IMR-90 (cell line): ENCODE data around the gene NECAB2. TPM values are rescaled to one million over a fixed set of nuclear protein-coding genes. Genes with fewer than 3 reads are reported as not detected.

Experiments used
- ATAC-seq: fragments of 200-7000 bp; cut with Tn5 transposase; 2 replicates; pipeline ENCODE4 v1.9.1; 2020; ENCODE audit warnings: low read depth, mild to moderate bottlenecking, moderate library complexity
- BruUV-seq: library from RNA; stranded (reverse); fragments of 400-500 nt; replicated peaks from 2 replicates; lab custom pipeline; 2021; lab: Mats Ljungman, UMichigan
- CTCF ChIA-PET: fragments of 300-600 bp; formaldehyde crosslinking; extraction: SDS; loops from one replicate; lab custom pipeline; 2021; ENCODE audit warnings: antibody characterized with exemption; lab: Yijun Ruan, JAX
- POLR2A ChIA-PET: fragments of 300-600 bp; sonication (Branson Sonifier 250); formaldehyde crosslinking; loops from one replicate; lab custom pipeline; 2022; ENCODE audit warnings: antibody characterized with exemption; ENCODE audit not compliant: unreplicated experiment; lab: Charles Lee
- DNase-seq: peaks from one replicate; pipeline ENCODE4 v3.0.0; 2013
- H2AFZ ChIP-seq: replicated peaks from 2 replicates; pipeline ENCODE3; 2013; ENCODE audit warnings: low read length, mild to moderate bottlenecking; ENCODE audit not compliant: poor library complexity
- H2AK5ac ChIP-seq: 2 replicates; pipeline ENCODE4 v1.6.1; 2013; ENCODE audit warnings: low read depth, low read length, inconsistent platforms
- H2AK9ac ChIP-seq: replicated peaks from 2 replicates; pipeline ENCODE3; 2013; ENCODE audit warnings: mild to moderate bottlenecking, low read depth, low read length, moderate library complexity; ENCODE audit not compliant: poor library complexity
- H2BK120ac ChIP-seq: 2 replicates; pipeline ENCODE4 v1.6.1; 2013; ENCODE audit warnings: low read depth, low read length, inconsistent platforms
- H2BK15ac ChIP-seq: 3 replicates; pipeline ENCODE4 v1.6.1; 2013; ENCODE audit warnings: low read depth, low read length, inconsistent platforms
- H2BK20ac ChIP-seq: 2 replicates; pipeline ENCODE4 v1.6.1; 2013; ENCODE audit warnings: low read depth, mild to moderate bottlenecking, inconsistent platforms, low read length, moderate library complexity
- H2BK5ac ChIP-seq: 2 replicates; pipeline ENCODE4 v1.6.1; 2013; ENCODE audit warnings: mild to moderate bottlenecking, low read depth, low read length, inconsistent platforms; ENCODE audit not compliant: poor library complexity, severe bottlenecking
- H3K14ac ChIP-seq: replicated peaks from 2 replicates; pipeline ENCODE4 v1.6.1; 2013; ENCODE audit warnings: low read depth, low read length, inconsistent platforms
- H3K18ac ChIP-seq: 2 replicates; pipeline ENCODE4 v1.6.1; 2013; ENCODE audit warnings: low read depth, low read length, control low read depth
- H3K23ac ChIP-seq: 2 replicates; pipeline ENCODE4 v1.6.1; 2013; ENCODE audit warnings: low read depth, low read length, inconsistent platforms
- H3K27ac ChIP-seq: 2 replicates; pipeline ENCODE4 v1.5.1; 2013; ENCODE audit warnings: mild to moderate bottlenecking, control low read depth, low read length; ENCODE audit not compliant: insufficient read depth
- H3K27me3 ChIP-seq: 2 replicates; pipeline ENCODE4 v1.6.1; 2013; ENCODE audit warnings: low read length; ENCODE audit not compliant: control insufficient read depth, insufficient read depth
- H3K36me3 ChIP-seq: 2 replicates; pipeline ENCODE4 v1.6.1; 2013; ENCODE audit warnings: low read length, mixed read lengths; ENCODE audit not compliant: control insufficient read depth, insufficient read depth
- H3K4ac ChIP-seq: 2 replicates; pipeline ENCODE4 v1.6.1; 2013; ENCODE audit warnings: low read depth, low read length, inconsistent platforms
- H3K4me1 ChIP-seq: 2 replicates; pipeline ENCODE4 v1.6.1; 2013; ENCODE audit warnings: low read length, mixed read lengths; ENCODE audit not compliant: control insufficient read depth, insufficient read depth
- H3K4me2 ChIP-seq: 2 replicates; pipeline ENCODE4 v1.6.1; 2013; ENCODE audit warnings: low read depth, mild to moderate bottlenecking, control low read depth, low read length, moderate library complexity
- H3K4me3 ChIP-seq: 2 replicates; pipeline ENCODE4 v1.5.1; 2013; ENCODE audit warnings: low read depth, mild to moderate bottlenecking, control low read depth, low read length, moderate library complexity; ENCODE audit not compliant: insufficient read depth
- H3K56ac ChIP-seq: 2 replicates; pipeline ENCODE4 v1.6.1; 2013; ENCODE audit warnings: low read length, inconsistent platforms; ENCODE audit not compliant: insufficient read depth; ENCODE audit errors: extremely low read depth
- H3K79me1 ChIP-seq, 2 experiments: 2 replicates each; pipeline ENCODE4 v1.6.1; 2013; ENCODE audit warnings: low read length in 2 of 2, inconsistent platforms in 1 of 2, low read depth in 1 of 2
- H3K9ac ChIP-seq: 2 replicates; pipeline ENCODE4 v1.6.1; 2013; ENCODE audit warnings: low read depth, low read length, control low read depth
- H3K9me1 ChIP-seq: 2 replicates; pipeline ENCODE4 v1.6.1; 2013; ENCODE audit warnings: low read length, inconsistent platforms; ENCODE audit not compliant: insufficient read depth
- H3K9me3 ChIP-seq: 2 replicates; pipeline ENCODE4 v1.6.1; 2013; ENCODE audit warnings: low read length; ENCODE audit not compliant: control insufficient read depth, insufficient read depth
- H4K20me1 ChIP-seq: 2 replicates; pipeline ENCODE4 v1.6.1; 2013; ENCODE audit warnings: low read length, inconsistent platforms; ENCODE audit not compliant: insufficient read depth
- H4K5ac ChIP-seq: 2 replicates; pipeline ENCODE4 v1.6.1; 2013; ENCODE audit warnings: mild to moderate bottlenecking, low read depth, low read length, control low read depth
- H4K8ac ChIP-seq, 2 experiments: 2 replicates each; pipeline ENCODE4 v1.6.1; 2013; ENCODE audit warnings: low read depth in 2 of 2, low read length in 2 of 2, control low read depth in 1 of 2, inconsistent platforms in 1 of 2
- H4K91ac ChIP-seq: 2 replicates; pipeline ENCODE4 v1.6.1; 2013; ENCODE audit warnings: low read depth, low read length, inconsistent platforms; ENCODE audit not compliant: insufficient read depth
- FOS ChIP-seq: fragments of 150-350 bp; IDR thresholded peaks from 2 replicates; pipeline ENCODE4 v1.6.1; 2016; ENCODE audit warnings: low read depth, low read length
- POLR2A ChIP-seq: IDR thresholded peaks from 2 replicates; pipeline ENCODE4 v1.6.1; 2012; ENCODE audit warnings: mild to moderate bottlenecking, low read depth, low read length
- RCOR1 ChIP-seq: IDR thresholded peaks from 2 replicates; pipeline ENCODE4 v1.6.1; 2012; ENCODE audit warnings: mild to moderate bottlenecking, low read length, improper control_type of control experiment; ENCODE audit not compliant: insufficient replicate concordance
- WGBS, 2 experiments: methylation state at CpG; one replicate each; pipeline versions ENCODE4 v1.1.5 to v1.1.7; 2013; ENCODE audit warnings: missing lambda C conversion rate in 2 of 2; ENCODE audit not compliant: insufficient read length in 1 of 2; ENCODE audit errors: extremely low coverage in 2 of 2; 5-methylcytosine and 5-hydroxymethylcytosine counted together
- dilution Hi-C: fragments of 300-500 bp; cut with HindIII; formaldehyde crosslinking; loops from one replicate; pipeline ENCODE4 v1.14.3; 2018; ENCODE audit warnings: low sequenced_read_pairs; ENCODE audit not compliant: unreplicated experiment
- in situ Hi-C: fragments of 300-500 bp; cut with MboI; formaldehyde crosslinking; loops from 3 replicates; pipeline ENCODE4 v1.14.3; 2019; ENCODE audit warnings: low sequenced_read_pairs, inconsistent platforms, mixed read lengths
- intact Hi-C: fragments of 100-400 bp; cut with micrococcal nuclease; formaldehyde crosslinking; loops from 2 replicates; pipeline ENCODE4 v1.10.0; 2022
- polyA plus RNA-seq, 3 experiments: library from polyadenylated mRNA; depleted of rRNA; stranded (reverse); fragments of >200 nt; gene quantifications; 2 replicates each; pipeline ENCODE4 v1.2.3, GENCODE V29; 2012; ENCODE audit warnings: low replicate concordance in 1 of 3
- total RNA-seq: library from RNA; depleted of rRNA; stranded (reverse); fragments of >200 nt; gene quantifications from 2 replicates; pipeline ENCODE4 v1.2.3, GENCODE V29; 2012

Gene NECAB2
- total and polyA plus RNA-seq, 2 of the 4 experiments (the other 2 are of a cell fraction) = 0.27 TPM; not detected in 1

GRCh38 chr16:84024854-84025253 is 56.8 kb downstream of the NECAB2 start:
- peak overlapping the region; percentile 54; the same call in 1 of the 2 replicates for H2AK5ac ChIP-seq
- in situ Hi-C loops (no loop called here), intact Hi-C loops (loop anchor here (2.0 kb wide), 1 partner anchor 56 kb away; the partner anchor contains the start of gene NECAB2), dilution Hi-C loops (no loop called here)
- no peaks in the 10 kb centered on the region for H4K20me1 ChIP-seq
- no peak overlapping the region for H3K18ac ChIP-seq
- no peaks in the 10 kb centered on the region for H3K36me3 ChIP-seq
- 0 out of 2 replicates have a peak overlapping the region, but pooled peaks have one; percentile 55 for H3K14ac ChIP-seq
- CTCF ChIA-PET = no interaction called here
- H2BK20ac ChIP-seq = peak overlapping the region; percentile 74
- TF ChIP-seq FOS = peak; percentile 88
- peak; percentile 30 for TF ChIP-seq RCOR1
- TF ChIP-seq POLR2A = no peak
- no peaks in the 10 kb centered on the region for H3K79me1 ChIP-seq
- no peak overlapping the region for H3K23ac ChIP-seq
- 66% methylated on average over 3 of the region's 9 CpGs; no CpG with 5 or more reads in 1 of the 2 experiments for WGBS, 2 experiments
- H4K5ac ChIP-seq = no peak overlapping the region
- H4K8ac ChIP-seq = 0 out of 4 replicates have a peak overlapping the region, but pooled peaks of 1 of the 2 experiments have one; percentile 42
- ATAC-seq (peak; percentile 98), DNase-seq (peak; percentile 90)
- no peak overlapping the region for H3K9ac ChIP-seq
- no peak overlapping the region; the same call in 2 of the 3 replicates for H2BK15ac ChIP-seq
- POLR2A ChIA-PET = no interaction called here
- H3K4me2 ChIP-seq = no peak overlapping the region
- H2BK5ac ChIP-seq = no peak overlapping the region
- peaks cover 7% of the 10 kb centered on the region for H3K4me1 ChIP-seq
- H2BK120ac ChIP-seq = peak overlapping the region; percentile 65
- no peaks in the 10 kb centered on the region for H3K9me1 ChIP-seq
- H3K27me3 ChIP-seq = peaks cover 18% of the 10 kb centered on the region
- H4K91ac ChIP-seq = no peak overlapping the region
- H3K9me3 ChIP-seq = peaks cover 13% of the 10 kb centered on the region
- H3K56ac ChIP-seq = no peak overlapping the region
- peak overlapping the region; percentile 87 for H2AK9ac ChIP-seq
- H3K4ac ChIP-seq = peak overlapping the region; percentile 46
- no peak overlapping the region for H3K27ac ChIP-seq
- no TSS peak for BruUV-seq
- peak overlapping the region; percentile 83 for H2AFZ ChIP-seq
- H3K4me3 ChIP-seq = no peak overlapping the region
